PC-9 (cell line): ENCODE results near the gene SELL. TPM values are rescaled to one million over a fixed set of nuclear protein-coding genes. Genes with fewer than 3 reads are reported as not detected.

Source experiments
- BruUV-seq: library from RNA; stranded (reverse); fragments of 400-500 nt; replicated peaks from 2 replicates; lab custom pipeline; 2021; lab: Mats Ljungman, UMichigan
- CTCF ChIA-PET: fragments of 300-600 bp; sonication (Branson Sonifier 250); formaldehyde crosslinking; loops from one replicate; lab custom pipeline; 2022; ENCODE audit warnings: antibody characterized with exemption; lab: Charles Lee
- POLR2A ChIA-PET: fragments of 300-600 bp; sonication (Branson Sonifier 250); formaldehyde crosslinking; loops from one replicate; lab custom pipeline; 2022; ENCODE audit warnings: antibody characterized with exemption; ENCODE audit not compliant: unreplicated experiment; lab: Charles Lee
- DNase-seq, 2 experiments: peaks; one replicate each; pipeline versions ENCODE4 v3.0.0 to v3.0.0-alpha.2; 2015 to 2022; ENCODE audit warnings: mixed read lengths in 1 of 2
- H2AFZ ChIP-seq: fragments of 200-600 bp; sonication (generic); 2 replicates; pipeline ENCODE4 v1.8.1; 2017; ENCODE audit warnings: antibody characterized with exemption
- H3F3A ChIP-seq: fragments of 200-600 bp; sonication (generic); 2 replicates; pipeline ENCODE4 v1.8.1; 2017; ENCODE audit warnings: antibody characterized with exemption, mild to moderate bottlenecking, low read depth; ENCODE audit not compliant: insufficient read depth
- H3K27ac ChIP-seq: fragments of 200-600 bp; sonication (generic); 2 replicates; pipeline ENCODE4 v1.6.1; 2016; ENCODE audit warnings: mixed run types
- H3K27me3 ChIP-seq: fragments of 200-600 bp; sonication (generic); 2 replicates; pipeline ENCODE4 v1.6.1; 2016; ENCODE audit warnings: low read depth, mixed run types; ENCODE audit not compliant: insufficient read depth
- H3K36me3 ChIP-seq: fragments of 200-600 bp; sonication (generic); 2 replicates; pipeline ENCODE4 v1.6.1; 2016; ENCODE audit warnings: low read depth, mixed run types
- H3K4me1 ChIP-seq: fragments of 200-600 bp; sonication (generic); replicated peaks from 2 replicates; pipeline ENCODE4 v1.6.1; 2016; ENCODE audit warnings: mixed run types; ENCODE audit not compliant: insufficient read depth
- H3K4me2 ChIP-seq: fragments of 200-600 bp; sonication (generic); 2 replicates; pipeline ENCODE4 v1.6.1; 2017; ENCODE audit warnings: mixed run types
- H3K4me3 ChIP-seq: fragments of 200-600 bp; sonication (generic); 2 replicates; pipeline ENCODE4 v1.6.1; 2016; ENCODE audit warnings: mixed run types
- H3K79me2 ChIP-seq: fragments of 200-600 bp; sonication (generic); 2 replicates; pipeline ENCODE4 v1.6.1; 2017; ENCODE audit warnings: low read depth, mixed run types
- H3K9me2 ChIP-seq: fragments of 200-600 bp; sonication (generic); 2 replicates; pipeline ENCODE4 v1.8.1; 2017; ENCODE audit warnings: mild to moderate bottlenecking; ENCODE audit not compliant: insufficient read depth
- H3K9me3 ChIP-seq: fragments of 200-600 bp; sonication (generic); 2 replicates; pipeline ENCODE4 v1.8.1; 2016; ENCODE audit warnings: low read depth; ENCODE audit not compliant: insufficient read depth
- H4K20me1 ChIP-seq: fragments of 200-600 bp; sonication (generic); 2 replicates; pipeline ENCODE4 v1.8.1; 2017; ENCODE audit not compliant: insufficient read depth
- EZH2 ChIP-seq: fragments of 200-600 bp; sonication (generic); IDR thresholded peaks from 2 replicates; pipeline ENCODE4 v1.8.0; 2017; ENCODE audit warnings: antibody characterized with exemption, low read depth
- intact Hi-C: fragments of 100-400 bp; cut with micrococcal nuclease; formaldehyde crosslinking; loops from one replicate; pipeline ENCODE4 v1.10.0; 2022; ENCODE audit not compliant: unreplicated experiment
- total RNA-seq: library from RNA; stranded (reverse); gene quantifications from 2 replicates; pipeline ENCODE4 v1.2.3, GENCODE V29; 2021
- TF ChIP-seq, protein P1 (sequence below): fragments of 200-600 bp; sonication (generic); conservative IDR thresholded peaks from 2 replicates; pipeline ENCODE4 v1.6.1; 2017; ENCODE audit warnings: mixed run types, antibody characterized with exemption, mild to moderate bottlenecking, moderate library complexity

Gene SELL
- total RNA-seq, 1 experiment from 2014 or later, result 6.5 TPM

DNA sequence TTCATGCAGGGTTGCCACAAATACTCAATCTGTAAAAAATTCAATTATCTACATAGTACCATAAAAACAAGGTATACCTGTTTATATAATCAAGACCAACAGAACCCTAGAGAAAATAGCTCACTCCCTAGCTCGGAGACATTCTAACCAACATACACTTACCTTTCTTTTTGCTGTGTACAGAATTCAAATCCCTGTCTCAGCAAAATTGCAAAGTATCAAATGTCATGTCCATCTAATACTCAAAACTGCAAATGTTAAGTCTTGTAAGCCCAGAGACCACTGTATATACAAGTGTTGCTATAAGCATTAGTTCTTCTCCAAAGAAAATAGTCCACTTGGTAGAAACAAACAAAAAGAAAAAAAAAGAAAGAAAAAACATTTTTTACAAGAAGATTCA, 38.6 kb upstream of the SELL start:
- no peak for TF ChIP-seq EZH2
- TF ChIP-seq, protein P1, sequence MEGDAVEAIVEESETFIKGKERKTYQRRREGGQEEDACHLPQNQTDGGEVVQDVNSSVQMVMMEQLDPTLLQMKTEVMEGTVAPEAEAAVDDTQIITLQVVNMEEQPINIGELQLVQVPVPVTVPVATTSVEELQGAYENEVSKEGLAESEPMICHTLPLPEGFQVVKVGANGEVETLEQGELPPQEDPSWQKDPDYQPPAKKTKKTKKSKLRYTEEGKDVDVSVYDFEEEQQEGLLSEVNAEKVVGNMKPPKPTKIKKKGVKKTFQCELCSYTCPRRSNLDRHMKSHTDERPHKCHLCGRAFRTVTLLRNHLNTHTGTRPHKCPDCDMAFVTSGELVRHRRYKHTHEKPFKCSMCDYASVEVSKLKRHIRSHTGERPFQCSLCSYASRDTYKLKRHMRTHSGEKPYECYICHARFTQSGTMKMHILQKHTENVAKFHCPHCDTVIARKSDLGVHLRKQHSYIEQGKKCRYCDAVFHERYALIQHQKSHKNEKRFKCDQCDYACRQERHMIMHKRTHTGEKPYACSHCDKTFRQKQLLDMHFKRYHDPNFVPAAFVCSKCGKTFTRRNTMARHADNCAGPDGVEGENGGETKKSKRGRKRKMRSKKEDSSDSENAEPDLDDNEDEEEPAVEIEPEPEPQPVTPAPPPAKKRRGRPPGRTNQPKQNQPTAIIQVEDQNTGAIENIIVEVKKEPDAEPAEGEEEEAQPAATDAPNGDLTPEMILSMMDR, result no peak
- no peaks in the 10 kb centered on the region for H3F3A ChIP-seq
- no peaks in the 10 kb centered on the region for H3K27me3 ChIP-seq
- H3K36me3 ChIP-seq, result no peaks in the 10 kb centered on the region
- H4K20me1 ChIP-seq, result no peaks in the 10 kb centered on the region
- no peaks in the 10 kb centered on the region for H3K9me2 ChIP-seq
- CTCF ChIA-PET, result no interaction called here
- H3K79me2 ChIP-seq, result no peaks in the 10 kb centered on the region
- H3K4me2 ChIP-seq, result no peak overlapping the region
- H3K9me3 ChIP-seq, result no peaks in the 10 kb centered on the region
- no peaks in the 10 kb centered on the region for H3K4me1 ChIP-seq
- no TSS peak for BruUV-seq
- no peak overlapping the region for H3K27ac ChIP-seq
- intact Hi-C loops, result no loop called here
- no peak overlapping the region for H2AFZ ChIP-seq
- H3K4me3 ChIP-seq, result no peak overlapping the region
- DNase-seq, result no peak
- POLR2A ChIA-PET, result no interaction called here

GRCh38 chr1:169746550-169746949, 35.1 kb upstream of the SELL start:
- Histone ChIP-seq H3K4me1 (no peaks in the 10 kb centered on the region), H4K20me1 (no peaks in the 10 kb centered on the region), H3K27ac (no peak overlapping the region), H2AFZ (no peak overlapping the region), H3K9me2 (no peaks in the 10 kb centered on the region), H3K79me2 (no peaks in the 10 kb centered on the region), H3K4me3 (no peak overlapping the region), H3F3A (no peaks in the 10 kb centered on the region), H3K4me2 (no peak overlapping the region), H3K9me3 (no peaks in the 10 kb centered on the region), H3K27me3 (no peaks in the 10 kb centered on the region), H3K36me3 (no peaks in the 10 kb centered on the region)
- ChIA-PET CTCF (no interaction called here), POLR2A (no interaction called here)
- TF ChIP-seq, protein P1, result no peak
- no peak for TF ChIP-seq EZH2
- DNase-seq, result no peak
- BruUV-seq, result no TSS peak
- intact Hi-C loops, result no loop called here

- Histone ChIP-seq H3K27ac (no peak overlapping the region), H3K9me2 (no peaks in the 10 kb centered on the region), H3K79me2 (no peaks in the 10 kb centered on the region), H3F3A (no peaks in the 10 kb centered on the region), H3K36me3 (no peaks in the 10 kb centered on the region), H4K20me1 (no peaks in the 10 kb centered on the region), H3K27me3 (no peaks in the 10 kb centered on the region), H3K4me1 (no peaks in the 10 kb centered on the region), H3K4me2 (no peak overlapping the region), H3K9me3 (no peaks in the 10 kb centered on the region), H3K4me3 (no peak overlapping the region), H2AFZ (0 out of 2 replicates have a peak overlapping the region, but pooled peaks have one; percentile 31)
- TF ChIP-seq, protein P1, result no peak
- TF ChIP-seq EZH2, result no peak
- intact Hi-C loops, result no loop called here
- ChIA-PET POLR2A (no interaction called here), CTCF (interaction anchor here (0.5 to 0.6 kb wide), 2 partner anchors 56 to 66 kb away, joined by 4 to 8 read pairs; no protein-coding TSS in a partner anchor)
- BruUV-seq, result no TSS peak
- no peak for DNase-seq
These were observed 33.8 kb upstream of the SELL start for GRCh38 chr1:169745015-169745861.
